ENCODE results near the gene FNDC10.
"Not testable (repeated sequence)": the region's sequence is repeated elsewhere in the genome, so short reads cannot be mapped to it uniquely, and the experiment has no call there.

Gene FNDC10
- 1.2 to 1.8 reads per million in 2 donors for total RNA-seq

- DNase-seq = no peak
Observed at GRCh38 chr1:1599935-1600860, at the start of gene FNDC10. TSS of gene FNDC10 (minus strand) at chr1:1600135. CDS start at chr1:1600015, 120 bp downstream.

GRCh38 chr1:1648265-1648664 lies 48.3 kb upstream of the FNDC10 start:
- DNase-seq = not testable (repeated sequence)

GRCh38 chr1:1647567-1648241 lies 47.8 kb upstream of the FNDC10 start:
- not testable (repeated sequence) for DNase-seq

- DNase-seq = not testable (repeated sequence)
Observed at GRCh38 chr1:1646326-1646725, 46.4 kb upstream of the FNDC10 start.

GRCh38 chr1:1640711-1641461 lies 41.0 kb upstream of the FNDC10 start:
- not testable (repeated sequence) for DNase-seq

GRCh38 chr1:1640081-1640480 lies 40.1 kb upstream of the FNDC10 start:
- DNase-seq = not testable (repeated sequence)

GRCh38 chr1:1639368-1639767 lies 39.4 kb upstream of the FNDC10 start:
- not testable (repeated sequence) for DNase-seq

GRCh38 chr1:1638528-1638927 lies 38.6 kb upstream of the FNDC10 start:
- not testable (repeated sequence) for DNase-seq

GRCh38 chr1:1637479-1637875 lies 37.5 kb upstream of the FNDC10 start:
- DNase-seq = not testable (repeated sequence)

GRCh38 chr1:1636621-1637478 lies 36.9 kb upstream of the FNDC10 start:
- not testable (repeated sequence) for DNase-seq

- DNase-seq = not testable (repeated sequence)
Observed at GRCh38 chr1:1634613-1635012, 34.7 kb upstream of the FNDC10 start.

- DNase-seq = not testable (repeated sequence)
Observed at GRCh38 chr1:1633409-1633808, 33.5 kb upstream of the FNDC10 start.

- DNase-seq = no peak
Observed at GRCh38 chr1:1631782-1632420, 32.0 kb upstream of the FNDC10 start, which contains the start of gene MMP23B. TSS of gene MMP23B (plus strand) at chr1:1632173. CDS start at chr1:1632219, 46 bp downstream.

GRCh38 chr1:1630965-1631781 lies 31.2 kb upstream of the FNDC10 start:
- peak in 2 of 5 experiments; percentile 39 to 57 for DNase-seq

- DNase-seq = peak; percentile 82 to 98 (median 94)
Observed at GRCh38 chr1:1630191-1630964, 30.4 kb upstream of the FNDC10 start.

- peak in 4 of 5 experiments; percentile 35 to 95 (median 77) for DNase-seq
Observed at GRCh38 chr1:1629430-1630190, 29.7 kb upstream of the FNDC10 start.

- DNase-seq = peak in 3 of 5 experiments; percentile 31 to 47 (median 40)
Observed at GRCh38 chr1:1628754-1629429, 29.0 kb upstream of the FNDC10 start.
